OCI-LY1 (cell line): ENCODE measurements around the gene FXR1.

ENCODE experiments used
- EZH2 ChIP-seq: fragments of 200-600 bp; sonication (generic), shearing (Covaris generic); IDR thresholded peaks from 2 replicates; pipeline ENCODE4 v1.8.0; 2017; ENCODE audit warnings: borderline replicate concordance, mixed run types, mild to moderate bottlenecking, antibody characterized with exemption, low read length, moderate library complexity, mixed read lengths
- TF ChIP-seq, protein P1 (sequence below): fragments of 200-600 bp; sonication (generic), shearing (Covaris generic); IDR thresholded peaks from 2 replicates; pipeline ENCODE4 v1.5.1; 2017; ENCODE audit warnings: mild to moderate bottlenecking, antibody characterized with exemption, low read length, moderate library complexity, mixed read lengths

DNA sequence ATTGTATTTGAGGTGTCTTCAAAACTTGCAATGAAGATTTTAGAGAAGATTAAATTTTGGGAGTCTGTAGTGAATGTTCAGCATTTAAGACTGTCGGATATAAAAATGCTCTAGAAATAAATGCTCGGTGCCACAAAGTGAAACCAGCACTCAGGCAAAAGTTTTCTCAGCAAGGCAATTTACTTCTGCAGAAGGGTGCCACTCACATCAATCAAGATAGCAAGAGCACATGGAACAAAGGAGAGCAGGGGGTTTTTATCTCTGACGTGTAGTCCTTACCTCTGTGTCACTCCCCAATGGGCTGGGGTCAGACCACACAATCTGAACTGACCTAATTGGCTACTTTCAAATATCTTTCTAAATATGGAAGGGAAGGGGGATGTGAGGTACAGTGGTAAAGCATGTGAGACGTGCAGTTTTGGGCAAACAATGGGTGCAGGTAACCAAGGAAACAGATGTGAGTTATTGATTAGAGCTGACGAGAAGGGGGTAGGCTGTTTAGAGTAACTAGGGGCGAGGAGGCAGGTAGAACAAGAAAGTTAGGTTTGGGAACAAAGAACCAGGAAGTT, 23.4 kb upstream of the FXR1 start:
- no peak for TF ChIP-seq EZH2
- TF ChIP-seq, protein P1, sequence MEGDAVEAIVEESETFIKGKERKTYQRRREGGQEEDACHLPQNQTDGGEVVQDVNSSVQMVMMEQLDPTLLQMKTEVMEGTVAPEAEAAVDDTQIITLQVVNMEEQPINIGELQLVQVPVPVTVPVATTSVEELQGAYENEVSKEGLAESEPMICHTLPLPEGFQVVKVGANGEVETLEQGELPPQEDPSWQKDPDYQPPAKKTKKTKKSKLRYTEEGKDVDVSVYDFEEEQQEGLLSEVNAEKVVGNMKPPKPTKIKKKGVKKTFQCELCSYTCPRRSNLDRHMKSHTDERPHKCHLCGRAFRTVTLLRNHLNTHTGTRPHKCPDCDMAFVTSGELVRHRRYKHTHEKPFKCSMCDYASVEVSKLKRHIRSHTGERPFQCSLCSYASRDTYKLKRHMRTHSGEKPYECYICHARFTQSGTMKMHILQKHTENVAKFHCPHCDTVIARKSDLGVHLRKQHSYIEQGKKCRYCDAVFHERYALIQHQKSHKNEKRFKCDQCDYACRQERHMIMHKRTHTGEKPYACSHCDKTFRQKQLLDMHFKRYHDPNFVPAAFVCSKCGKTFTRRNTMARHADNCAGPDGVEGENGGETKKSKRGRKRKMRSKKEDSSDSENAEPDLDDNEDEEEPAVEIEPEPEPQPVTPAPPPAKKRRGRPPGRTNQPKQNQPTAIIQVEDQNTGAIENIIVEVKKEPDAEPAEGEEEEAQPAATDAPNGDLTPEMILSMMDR = no peak
